ENCODE data around the gene BSND.

The BSND gene

GRCh38 chr1:54995013-54995760, 3.5 kb upstream of the BSND start:
- DNase-seq (ENCODE audit: low read depth, low spot score) = no peak
- in situ Hi-C loops (cut with HindIII; ENCODE audit: low sequenced_read_pairs) = no loop called here

GRCh38 chr1:54995835-54996234, 2.9 kb upstream of the BSND start:
- no peak for TF ChIP-seq CTCF (IDR thresholded peaks at IDR 0.05; ENCODE audit: low read depth, low read length)
- DNase-seq (ENCODE audit: low read depth, low spot score) = no peak
- in situ Hi-C loops (cut with HindIII; ENCODE audit: low sequenced_read_pairs) = no loop called here
- no peak overlapping the region for H3K4me3 ChIP-seq (ENCODE audit: low read depth, low read length)

More at GRCh38 chr1:54995013-54995760, 3.5 kb upstream of the BSND start:
- no peak overlapping the region for H3K4me3 ChIP-seq (ENCODE audit: low read depth, low read length)
- no peak for TF ChIP-seq CTCF (IDR thresholded peaks at IDR 0.05; ENCODE audit: low read depth, low read length)

- peak; percentile 78 for TF ChIP-seq CTCF (IDR thresholded peaks at IDR 0.05; ENCODE audit: low read depth, low read length)
- in situ Hi-C loops (cut with HindIII; ENCODE audit: low sequenced_read_pairs) = no loop called here
- DNase-seq (ENCODE audit: low read depth, low spot score) = peak; percentile 57
- H3K4me3 ChIP-seq (ENCODE audit: low read depth, low read length) = peak overlapping the region; percentile 15
Observed at GRCh38 chr1:54996359-54996868, 2.3 kb upstream of the BSND start.

- TF ChIP-seq CTCF (IDR thresholded peaks at IDR 0.05; ENCODE audit: low read depth, low read length) = no peak
- in situ Hi-C loops (cut with HindIII; ENCODE audit: low sequenced_read_pairs) = no loop called here
- H3K4me3 ChIP-seq (ENCODE audit: low read depth, low read length) = peak overlapping the region; percentile 15
- peak; percentile 16 for DNase-seq (ENCODE audit: low read depth, low spot score)
Observed at GRCh38 chr1:54996869-54997710, 1.6 kb upstream of the BSND start.

- no peak for DNase-seq (ENCODE audit: low read depth, low spot score)
- no peak overlapping the region for H3K4me3 ChIP-seq (ENCODE audit: low read depth, low read length)
- in situ Hi-C loops (cut with HindIII; ENCODE audit: low sequenced_read_pairs) = no loop called here
- TF ChIP-seq CTCF (IDR thresholded peaks at IDR 0.05; ENCODE audit: low read depth, low read length) = no peak
Observed at GRCh38 chr1:54997711-54997986, 1.1 kb upstream of the BSND start.

GRCh38 chr1:54998100-54998499, 633 bp upstream of the BSND start:
- no peak overlapping the region for H3K4me3 ChIP-seq (ENCODE audit: low read depth, low read length)
- TF ChIP-seq CTCF (IDR thresholded peaks at IDR 0.05; ENCODE audit: low read depth, low read length) = no peak
- in situ Hi-C loops (cut with HindIII; ENCODE audit: low sequenced_read_pairs) = no loop called here
- DNase-seq (ENCODE audit: low read depth, low spot score) = no peak
